IPS DF 19.7 (cell line): ENCODE data around the gene SPATC1L.
"Not testable (repeated sequence)": the region's sequence is repeated elsewhere in the genome, so short reads cannot be mapped to it uniquely, and the experiment has no call there.

Source experiments
- DNase-seq: peaks from one replicate; pipeline ENCODE4 v3.0.0-alpha.2; 2013; ENCODE audit warnings: low read depth, low spot score

SPATC1L gene

GRCh38 chr21:46200877-46201803, 16.9 kb upstream of the SPATC1L start:
- not testable (repeated sequence) for DNase-seq

GRCh38 chr21:46199436-46200373, 15.4 kb upstream of the SPATC1L start:
- DNase-seq, result no peak

GRCh38 chr21:46196733-46197132, 12.5 kb upstream of the SPATC1L start:
- no peak for DNase-seq

- no peak for DNase-seq
Measured at GRCh38 chr21:46195595-46196195, 11.4 kb upstream of the SPATC1L start.

GRCh38 chr21:46194374-46195334, 10.4 kb upstream of the SPATC1L start:
- no peak for DNase-seq

GRCh38 chr21:46193829-46194373, 9.6 kb upstream of the SPATC1L start:
- DNase-seq, result no peak

GRCh38 chr21:46191686-46192575, 7.7 kb upstream of the SPATC1L start:
- DNase-seq, result no peak

- DNase-seq, result no peak
Measured at GRCh38 chr21:46191257-46191685, 7.0 kb upstream of the SPATC1L start.

GRCh38 chr21:46190491-46191131, 6.4 kb upstream of the SPATC1L start:
- DNase-seq, result no peak

GRCh38 chr21:46189959-46190490, 5.8 kb upstream of the SPATC1L start:
- DNase-seq, result no peak

GRCh38 chr21:46189213-46189958, 5.1 kb upstream of the SPATC1L start:
- DNase-seq, result no peak

GRCh38 chr21:46188226-46189212, 4.3 kb upstream of the SPATC1L start:
- no peak for DNase-seq

- no peak for DNase-seq
Measured at GRCh38 chr21:46187814-46188213, 3.6 kb upstream of the SPATC1L start.

GRCh38 chr21:46187261-46187660, 3.0 kb upstream of the SPATC1L start:
- DNase-seq, result no peak

- no peak for DNase-seq
Measured at GRCh38 chr21:46185716-46186115, 1.5 kb upstream of the SPATC1L start.
